GM12878 (cell line): ENCODE measurements around the gene ZSCAN20. TPM values are rescaled to one million over a fixed set of nuclear protein-coding genes. Genes with fewer than 3 reads are reported as not detected.

Source experiments
- ATAC-seq: fragments of 200-7000 bp; cut with Tn5 transposase; 3 replicates; pipeline ENCODE4 v1.9.1; 2020; ENCODE audit warnings: mild to moderate bottlenecking, moderate library complexity
- BruUV-seq: library from RNA; stranded (reverse); fragments of 400-500 nt; replicated peaks from 2 replicates; lab custom pipeline; 2021; lab: Mats Ljungman, UMichigan
- CTCF ChIA-PET: fragments of 300-600 bp; sonication (Branson Sonifier 250); formaldehyde crosslinking; extraction: SDS; loops from one replicate; lab custom pipeline; 2021; ENCODE audit warnings: inconsistent platforms; lab: Yijun Ruan, JAX
- POLR2A ChIA-PET: fragments of 350-600 bp; formaldehyde crosslinking; extraction: SDS; loops from one replicate; lab custom pipeline; 2021; ENCODE audit warnings: inconsistent platforms; lab: Charles Lee
- RAD21 ChIA-PET: fragments of 300-600 bp; sonication (Branson Sonifier 250); formaldehyde crosslinking; loops from one replicate; lab custom pipeline; 2023; ENCODE audit warnings: antibody characterized with exemption; ENCODE audit not compliant: unreplicated experiment; lab: Charles Lee
- SMC1A ChIA-PET: fragments of 300-600 bp; sonication (Branson Sonifier 250); formaldehyde crosslinking; loops from one replicate; lab custom pipeline; 2023; ENCODE audit not compliant: unreplicated experiment, uncharacterized antibody; lab: Charles Lee
- DNase-seq: peaks from one replicate; pipeline ENCODE4 v3.0.0-alpha.2; 2011; ENCODE audit warnings: low read depth, low spot score
- FAIRE-seq: peaks from 3 replicates; lab custom pipeline; 2011; peaks lifted over from hg19 to GRCh38; lab: Jason Lieb, UNC
- H2AFZ ChIP-seq: 2 replicates; pipeline ENCODE4 v1.6.0; 2011; ENCODE audit warnings: low read depth, low read length, control low read depth; ENCODE audit not compliant: control insufficient read depth
- H3K27ac ChIP-seq: 2 replicates; pipeline ENCODE4 v1.5.1; 2011; ENCODE audit warnings: control low read depth; ENCODE audit not compliant: control insufficient read depth, insufficient read depth
- H3K27me3 ChIP-seq, 2 experiments: replicated peaks in 1 of 2; 2 replicates each; pipeline versions ENCODE4 v1.6.0 to v1.6.1; 2011; ENCODE audit warnings: low read length in 1 of 2; ENCODE audit not compliant: control insufficient read depth in 2 of 2, insufficient read depth in 2 of 2
- H3K36me3 ChIP-seq, 2 experiments: 2 replicates each; pipeline ENCODE4 v1.5.1; 2011; ENCODE audit warnings: low read length in 1 of 2; ENCODE audit not compliant: control insufficient read depth in 2 of 2, insufficient read depth in 2 of 2
- H3K4me1 ChIP-seq: 2 replicates; pipeline ENCODE4 v1.6.1; 2011; ENCODE audit warnings: mild to moderate bottlenecking, low read length, moderate library complexity, mixed read lengths; ENCODE audit not compliant: control insufficient read depth, insufficient read depth
- H3K4me2 ChIP-seq: 2 replicates; pipeline ENCODE4 v1.6.0; 2011; ENCODE audit warnings: control low read depth; ENCODE audit not compliant: control insufficient read depth, insufficient read depth
- H3K4me3 ChIP-seq: fragments of 200-600 bp; sonication (generic); 2 replicates; pipeline ENCODE4 v1.5.1; 2016
- H3K79me2 ChIP-seq: 2 replicates; pipeline ENCODE4 v1.6.0; 2011; ENCODE audit warnings: low read length; ENCODE audit not compliant: control insufficient read depth, insufficient read depth
- H3K9ac ChIP-seq: 2 replicates; pipeline ENCODE4 v1.8.0; 2011; ENCODE audit warnings: low read length, control low read depth, mixed read lengths; ENCODE audit not compliant: control insufficient read depth, insufficient read depth
- H3K9me3 ChIP-seq: replicated peaks from 3 replicates; pipeline ENCODE4 v1.5.1; 2011; ENCODE audit warnings: mild to moderate bottlenecking, low read length; ENCODE audit not compliant: control insufficient read depth, insufficient read depth
- H4K20me1 ChIP-seq: 2 replicates; pipeline ENCODE4 v1.6.0; 2011; ENCODE audit not compliant: control insufficient read depth, insufficient read depth
- CBX3 ChIP-seq: fragments of 200-600 bp; sonication (generic); IDR thresholded peaks from 2 replicates; pipeline ENCODE4 v1.6.1; 2016; ENCODE audit warnings: low read depth, borderline replicate concordance
- CHD1 ChIP-seq: IDR thresholded peaks from 2 replicates; pipeline ENCODE4 v1.6.1; 2012; ENCODE audit warnings: low read depth, low read length, improper control_type of control experiment
- EZH2 ChIP-seq: IDR thresholded peaks from 2 replicates; pipeline ENCODE4 v1.6.1; 2012; ENCODE audit warnings: low read depth, mild to moderate bottlenecking, control low read depth, inconsistent platforms, low read length, borderline replicate concordance; ENCODE audit not compliant: control insufficient read depth
- FOXK2 ChIP-seq: fragments of 450-650 bp; IDR thresholded peaks from 2 replicates; pipeline ENCODE4 v1.6.1; 2017; ENCODE audit warnings: mild to moderate bottlenecking, moderate library complexity
- HCFC1 ChIP-seq: fragments of 150-350 bp; IDR thresholded peaks from 2 replicates; pipeline ENCODE4 v1.6.1; 2014; ENCODE audit warnings: low read length
- IRF4 ChIP-seq: IDR thresholded peaks from 2 replicates; pipeline ENCODE4 v1.6.1; 2011; ENCODE audit warnings: low read depth, low read length
- POLR2A ChIP-seq: IDR thresholded peaks from 2 replicates; pipeline ENCODE4 v1.6.1; 2011; ENCODE audit warnings: low read depth, mild to moderate bottlenecking, low read length
- RBBP5 ChIP-seq: fragments of 200-600 bp; sonication (generic); conservative IDR thresholded peaks from 2 replicates; pipeline ENCODE4 v1.6.1; 2016
- STAT1 ChIP-seq: fragments of 450-650 bp; conservative IDR thresholded peaks from 2 replicates; pipeline ENCODE4 v1.6.1; 2014; ENCODE audit warnings: antibody characterized with exemption, mild to moderate bottlenecking
- ZSCAN29 ChIP-seq: fragments of 450-650 bp; IDR thresholded peaks from 2 replicates; pipeline ENCODE4 v1.6.1; 2017; ENCODE audit warnings: mild to moderate bottlenecking, moderate library complexity
- WGBS: methylation state at CpG from one replicate; pipeline ENCODE4 v1.1.6; 2016; ENCODE audit warnings: low lambda C conversion rate; ENCODE audit not compliant: insufficient replicate concordance, insufficient coverage; ENCODE audit errors: missing lambda C conversion rate; 5-methylcytosine and 5-hydroxymethylcytosine counted together
- in situ Hi-C: fragments of 300-500 bp; cut with MboI; formaldehyde crosslinking; loops from 9 replicates; pipeline ENCODE4 v1.14.3; 2018; ENCODE audit warnings: mixed read lengths
- intact Hi-C: fragments of 100-400 bp; cut with micrococcal nuclease; formaldehyde crosslinking; loops from one replicate; pipeline ENCODE4 v1.14.2; 2022; ENCODE audit not compliant: unreplicated experiment
- polyA plus RNA-seq, 11 experiments: library from polyadenylated mRNA; depleted of rRNA in 4 of 11; unstranded in 6 of 11; stranded (reverse) in 5 of 11; fragments of >200 nt; fragmentation: Nextera tagmentation in 4 of 11; fragmentation: Illumina TruSeq in 1 of 11; extraction: Ambion mirVana in 4 of 11; extraction: Trizol in 1 of 11; gene quantifications; 1 replicate in 1 of 11; 2 replicates in 10 of 11; pipeline versions ENCODE4 v1.2.1 to v1.2.3, GENCODE V29; 2011 to 2016; ENCODE audit warnings: inconsistent platforms in 2 of 11, missing spikeins in 2 of 11, low read depth in 1 of 11
- total RNA-seq, 4 experiments: library from RNA; depleted of rRNA in 3 of 4; stranded (reverse); fragments of >200 nt in 3 of 4; fragmentation: Illumina TruSeq in 1 of 4; extraction: Trizol in 1 of 4; gene quantifications; 2 replicates each; pipeline versions ENCODE4 v1.2.1 to v1.2.3, GENCODE V29; 2013 to 2021
- TF ChIP-seq, protein P1 (sequence below): IDR thresholded peaks from 2 replicates; pipeline ENCODE4 v1.6.1; 2011; ENCODE audit warnings: borderline replicate concordance, low read depth, mild to moderate bottlenecking, moderate library complexity, mixed read lengths, low read length; ENCODE audit not compliant: insufficient read depth; ENCODE audit errors: extremely low read length
- TF ChIP-seq, protein P2 (sequence below): fragments of 450-650 bp; formaldehyde crosslinking; IDR thresholded peaks from 2 replicates; pipeline ENCODE4 v1.4.0; 2022; ENCODE audit warnings: mild to moderate bottlenecking, moderate library complexity

Gene ZSCAN20
- total and polyA plus RNA-seq, 10 of the 15 experiments (the other 5 are each of a cell fraction or from before 2014, with no cell fraction given): 0.35 to 5.1 (median 2.4) TPM

DNA sequence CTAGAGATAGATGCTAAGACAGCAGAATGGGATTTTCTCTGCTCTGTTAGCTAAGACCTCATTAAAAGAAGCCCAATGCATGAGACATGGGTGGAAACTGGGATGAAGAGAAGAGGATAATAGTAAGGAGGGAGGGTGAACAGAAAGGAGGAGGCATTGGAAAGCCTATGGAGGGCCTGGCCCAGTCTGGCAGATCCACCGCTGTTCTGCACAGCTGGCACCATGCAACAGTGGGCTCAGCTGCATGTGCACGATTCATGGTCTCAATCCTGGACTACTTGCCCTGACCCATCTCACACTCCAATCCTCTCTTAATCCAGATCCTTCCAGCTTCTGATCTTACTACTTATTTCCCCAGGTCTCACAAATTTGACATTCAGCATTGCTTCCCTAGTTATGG, 43.8 kb upstream of the ZSCAN20 start:
- in situ Hi-C loops: no loop called here
- FAIRE-seq: no peak
- Histone ChIP-seq H3K9me3 (no peaks in the 10 kb centered on the region; the same call in 1 of the 3 replicates), H3K9ac (no peak overlapping the region), H3K4me2 (no peak overlapping the region), H3K36me3 (no peaks in the 10 kb centered on the region), H3K4me1 (peaks cover 10% of the 10 kb centered on the region), H3K27ac (no peak overlapping the region), H3K4me3 (no peak overlapping the region), H3K79me2 (no peaks in the 10 kb centered on the region), H2AFZ (no peak overlapping the region), H4K20me1 (no peaks in the 10 kb centered on the region), H3K27me3 (peaks cover 3 to 6% of the 10 kb centered on the region in 2 experiments; a peak in 3 of 4 replicates)
- ChIA-PET POLR2A (no interaction called here), RAD21 (no interaction called here), SMC1A (no interaction called here), CTCF (no interaction called here)
- intact Hi-C loops: no loop called here
- WGBS: 52% methylated on average over 2 of the region's 2 CpGs
- no peak for ATAC-seq
- BruUV-seq: no TSS peak
- no peak for DNase-seq
- TF ChIP-seq POLR2A (no peak), STAT1 (no peak), EZH2 (no peak), HCFC1 (no peak), RBBP5 (no peak), ZSCAN29 (no peak), FOXK2 (no peak), CHD1 (no peak), CBX3 (no peak), IRF4 (no peak)
- TF ChIP-seq, protein P1, sequence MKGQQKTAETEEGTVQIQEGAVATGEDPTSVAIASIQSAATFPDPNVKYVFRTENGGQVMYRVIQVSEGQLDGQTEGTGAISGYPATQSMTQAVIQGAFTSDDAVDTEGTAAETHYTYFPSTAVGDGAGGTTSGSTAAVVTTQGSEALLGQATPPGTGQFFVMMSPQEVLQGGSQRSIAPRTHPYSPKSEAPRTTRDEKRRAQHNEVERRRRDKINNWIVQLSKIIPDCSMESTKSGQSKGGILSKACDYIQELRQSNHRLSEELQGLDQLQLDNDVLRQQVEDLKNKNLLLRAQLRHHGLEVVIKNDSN: no peak
- TF ChIP-seq, protein P2, sequence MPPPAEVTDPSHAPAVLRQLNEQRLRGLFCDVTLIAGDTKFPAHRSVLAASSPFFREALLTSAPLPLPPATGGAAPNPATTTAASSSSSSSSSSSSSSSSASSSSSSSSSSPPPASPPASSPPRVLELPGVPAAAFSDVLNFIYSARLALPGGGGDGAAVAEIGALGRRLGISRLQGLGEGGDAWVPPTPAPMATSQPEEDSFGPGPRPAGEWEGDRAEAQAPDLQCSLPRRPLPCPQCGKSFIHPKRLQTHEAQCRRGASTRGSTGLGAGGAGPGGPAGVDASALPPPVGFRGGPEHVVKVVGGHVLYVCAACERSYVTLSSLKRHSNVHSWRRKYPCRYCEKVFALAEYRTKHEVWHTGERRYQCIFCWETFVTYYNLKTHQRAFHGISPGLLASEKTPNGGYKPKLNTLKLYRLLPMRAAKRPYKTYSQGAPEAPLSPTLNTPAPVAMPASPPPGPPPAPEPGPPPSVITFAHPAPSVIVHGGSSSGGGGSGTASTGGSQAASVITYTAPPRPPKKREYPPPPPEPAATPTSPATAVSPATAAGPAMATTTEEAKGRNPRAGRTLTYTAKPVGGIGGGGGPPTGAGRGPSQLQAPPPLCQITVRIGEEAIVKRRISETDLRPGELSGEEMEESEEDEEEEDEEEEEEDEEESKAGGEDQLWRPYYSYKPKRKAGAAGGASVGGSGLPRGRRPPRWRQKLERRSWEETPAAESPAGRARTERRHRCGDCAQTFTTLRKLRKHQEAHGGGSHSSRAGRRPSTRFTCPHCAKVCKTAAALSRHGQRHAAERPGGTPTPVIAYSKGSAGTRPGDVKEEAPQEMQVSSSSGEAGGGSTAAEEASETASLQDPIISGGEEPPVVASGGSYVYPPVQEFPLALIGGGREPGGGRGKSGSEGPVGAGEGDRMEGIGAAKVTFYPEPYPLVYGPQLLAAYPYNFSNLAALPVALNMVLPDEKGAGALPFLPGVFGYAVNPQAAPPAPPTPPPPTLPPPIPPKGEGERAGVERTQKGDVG: no peak
